HG03045 (cell line): ENCODE measurements around the gene IER5.

ENCODE experiments used
- ATAC-seq: cut with Tn5 transposase; IDR thresholded peaks from one replicate; pipeline ENCODE4 v1.9.1; 2021; ENCODE audit warnings: mild to moderate bottlenecking, moderate library complexity; ENCODE audit not compliant: unreplicated experiment

IER5 gene

DNA sequence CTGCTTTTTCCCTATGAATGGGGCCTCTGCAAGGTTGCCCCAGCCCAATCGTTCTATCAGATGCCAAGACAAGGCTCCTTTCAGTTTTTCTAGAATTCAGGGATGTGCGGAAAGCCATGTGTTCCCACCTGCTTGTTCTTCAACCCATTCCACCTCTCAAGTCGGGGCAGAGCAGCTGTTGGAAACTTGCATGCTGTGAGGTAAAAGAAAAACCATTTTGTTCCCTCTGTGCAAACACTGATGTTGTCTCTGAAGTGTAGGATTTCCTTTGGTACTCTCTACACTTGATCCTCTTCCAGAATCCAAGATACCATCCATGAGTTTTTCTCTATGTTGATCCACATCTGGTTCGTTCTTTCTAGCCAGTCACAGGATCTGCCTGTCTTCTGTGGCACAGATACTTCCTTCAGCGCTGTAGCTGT is 7.3 kb downstream of the IER5 start:
- no peak for ATAC-seq

DNA sequence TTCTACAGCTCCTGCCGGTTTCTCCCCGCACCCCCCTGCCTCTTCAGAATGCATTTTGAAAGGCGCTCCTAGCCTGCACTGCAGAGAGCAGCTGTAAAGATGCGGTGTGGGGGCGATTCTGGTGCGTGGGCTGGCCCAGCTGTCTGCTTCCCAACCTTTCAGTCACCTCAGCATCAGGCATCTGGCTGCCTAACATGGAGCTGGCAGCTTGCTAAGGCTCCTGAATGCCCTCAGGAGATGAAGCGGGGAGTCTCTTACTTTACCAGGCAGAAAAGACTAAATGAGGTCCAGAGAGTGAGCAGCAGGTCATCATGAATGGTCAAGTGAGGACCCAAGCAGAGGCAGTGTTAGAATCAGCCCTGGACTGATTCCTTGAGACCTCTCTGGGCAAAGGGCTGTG is 8.7 kb downstream of the IER5 start:
- ATAC-seq, result no peak

DNA sequence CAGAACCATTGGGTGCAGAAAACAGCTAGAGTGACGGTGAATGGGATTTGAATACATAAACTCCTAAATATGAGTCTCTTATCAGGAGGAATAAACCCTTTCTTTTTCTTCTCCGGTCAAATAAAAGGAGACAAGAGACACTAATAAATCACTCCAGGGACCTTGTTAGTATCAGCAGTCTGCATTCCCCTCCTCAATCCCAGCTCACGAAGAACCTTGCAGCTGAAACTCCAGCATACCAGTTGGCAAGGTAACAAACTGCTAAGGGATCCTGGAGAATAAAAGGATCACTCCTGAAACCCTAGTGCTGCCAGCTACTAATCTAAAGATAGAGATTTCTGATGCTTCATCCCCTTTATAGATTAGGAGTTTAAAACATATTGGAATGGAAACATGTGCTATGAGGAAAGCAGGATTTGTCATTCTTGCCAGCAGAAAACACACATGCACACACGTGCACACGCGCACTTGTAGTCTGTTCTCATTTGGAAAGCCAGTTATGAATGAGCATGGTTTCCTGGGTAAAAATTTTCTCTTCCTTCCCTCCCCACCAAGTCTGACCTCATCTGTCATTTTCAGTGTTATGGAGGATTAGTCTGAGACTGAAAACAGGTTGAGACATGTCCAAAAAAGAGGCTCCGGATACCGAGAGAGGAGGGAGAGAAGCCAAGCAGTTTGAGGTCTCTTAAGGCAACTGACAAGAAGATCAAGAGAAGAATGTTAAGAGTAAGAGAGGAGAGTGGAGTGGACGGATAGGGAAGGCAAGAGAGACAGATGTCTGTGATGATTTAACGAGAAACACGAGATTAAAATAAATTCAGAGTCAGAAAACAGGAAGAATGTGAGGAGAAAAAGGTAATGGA is 10.9 kb downstream of the IER5 start:
- peak; percentile 53 for ATAC-seq

DNA sequence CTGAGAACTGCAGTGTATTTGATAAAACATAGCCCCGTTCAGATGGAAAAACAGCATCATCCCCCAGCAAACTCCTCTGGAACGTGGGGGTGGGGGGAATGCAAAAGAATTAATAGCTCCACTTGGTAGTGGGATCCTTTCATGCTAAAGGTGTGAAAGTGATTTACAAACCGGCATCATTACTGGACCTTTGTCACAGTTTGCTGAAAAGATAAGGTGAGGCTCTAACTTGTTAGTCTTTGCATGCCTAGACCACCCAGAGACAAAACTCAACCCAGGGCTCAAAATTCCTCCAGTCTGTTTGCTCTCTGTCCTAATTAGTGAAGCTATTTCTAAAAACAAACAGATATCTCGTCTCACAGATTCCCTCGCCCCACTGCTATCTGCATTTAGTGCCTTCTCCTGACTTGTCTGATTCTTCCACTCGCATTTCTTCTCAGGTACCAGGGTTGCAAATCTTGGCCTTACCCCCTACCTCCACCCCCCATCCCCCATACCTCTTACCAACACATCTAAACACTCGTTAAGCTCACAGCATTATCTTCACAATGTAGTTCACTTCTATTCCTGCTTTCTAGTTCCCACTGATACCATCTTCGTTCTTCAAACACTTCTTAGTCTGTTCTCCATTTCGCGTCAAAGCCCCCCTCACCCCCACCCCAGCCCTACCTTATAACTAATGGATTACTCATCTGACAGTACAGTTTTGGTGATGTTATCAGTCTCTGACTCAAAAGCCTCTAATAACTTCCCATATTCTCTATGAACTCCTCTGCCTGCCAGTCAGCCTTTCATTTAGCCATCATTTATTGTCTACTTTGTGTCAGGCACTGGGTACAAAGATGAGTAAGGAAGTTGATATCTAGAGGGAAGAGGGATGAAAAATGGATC is 11.8 kb downstream of the IER5 start:
- ATAC-seq, result no peak

DNA sequence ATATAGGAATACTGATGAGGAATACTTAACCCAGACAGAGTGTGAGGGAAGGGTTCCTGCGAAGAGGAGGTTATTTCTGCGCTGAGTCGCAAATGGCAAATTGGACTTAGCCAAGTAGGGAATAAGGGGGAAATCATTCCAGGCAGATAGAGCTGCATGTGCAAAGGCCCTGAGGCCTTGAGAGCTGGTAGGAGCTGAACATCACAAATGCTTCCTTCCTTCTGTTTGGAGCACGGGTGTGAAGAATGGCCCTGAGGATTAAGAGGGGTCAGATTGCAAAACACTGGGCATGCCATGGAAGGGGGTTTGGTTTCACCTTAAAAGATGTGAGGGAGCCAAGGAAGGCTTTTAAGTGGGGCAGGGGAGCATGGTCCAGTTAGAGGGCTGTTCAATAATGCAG is 12.4 kb downstream of the IER5 start:
- no peak for ATAC-seq

DNA sequence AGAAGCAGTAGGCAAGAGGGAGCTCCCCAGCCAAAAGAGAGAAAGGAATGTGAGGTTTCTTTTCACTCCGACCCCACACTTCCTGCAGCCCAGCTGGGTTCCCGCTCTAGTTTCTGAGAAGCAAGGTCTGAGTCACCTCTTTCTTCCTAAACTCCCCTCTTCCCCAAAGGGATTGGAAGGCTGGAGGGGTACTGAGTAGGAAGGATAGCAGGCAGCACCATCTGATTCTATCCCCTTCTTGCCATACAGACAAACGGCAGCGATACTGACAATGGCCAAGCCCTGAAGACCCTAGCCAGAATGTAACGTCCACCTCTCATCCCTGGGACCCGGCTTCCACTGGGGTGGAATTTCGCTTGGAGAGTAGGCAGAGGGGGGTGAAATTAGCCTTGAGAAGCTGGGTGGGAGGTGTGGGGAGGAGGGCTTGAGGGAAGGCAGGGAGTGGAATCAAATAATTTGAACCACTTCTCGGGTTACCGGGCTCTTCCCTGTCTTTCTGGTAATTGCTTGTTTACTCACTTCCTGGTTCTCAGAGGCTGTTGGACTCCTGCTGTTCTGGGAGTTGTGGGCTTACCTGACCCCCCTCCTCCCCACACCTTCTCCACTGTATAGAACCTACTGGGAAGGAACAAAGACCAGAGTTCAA is 13.2 kb downstream of the IER5 start:
- ATAC-seq, result no peak

DNA sequence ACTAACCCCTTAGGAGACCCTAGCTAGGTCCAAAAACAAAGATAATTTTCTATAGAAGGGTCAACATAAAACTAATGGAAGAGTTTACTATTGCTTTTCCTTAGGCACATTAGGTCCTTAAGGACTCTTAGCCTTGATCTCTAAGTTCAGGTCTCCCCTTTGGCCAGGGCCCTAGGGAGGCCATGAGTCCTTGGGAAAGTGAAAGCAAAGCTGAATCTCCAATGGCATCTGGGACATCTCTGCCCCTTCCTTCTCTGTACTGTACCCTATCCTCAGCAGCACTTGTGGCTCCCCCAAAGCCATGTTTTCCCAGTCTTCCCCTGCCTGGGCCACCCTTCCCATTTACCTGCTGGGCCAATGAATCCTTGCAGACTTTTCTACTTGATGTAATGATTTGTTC is 14.3 kb downstream of the IER5 start:
- ATAC-seq, result no peak

DNA sequence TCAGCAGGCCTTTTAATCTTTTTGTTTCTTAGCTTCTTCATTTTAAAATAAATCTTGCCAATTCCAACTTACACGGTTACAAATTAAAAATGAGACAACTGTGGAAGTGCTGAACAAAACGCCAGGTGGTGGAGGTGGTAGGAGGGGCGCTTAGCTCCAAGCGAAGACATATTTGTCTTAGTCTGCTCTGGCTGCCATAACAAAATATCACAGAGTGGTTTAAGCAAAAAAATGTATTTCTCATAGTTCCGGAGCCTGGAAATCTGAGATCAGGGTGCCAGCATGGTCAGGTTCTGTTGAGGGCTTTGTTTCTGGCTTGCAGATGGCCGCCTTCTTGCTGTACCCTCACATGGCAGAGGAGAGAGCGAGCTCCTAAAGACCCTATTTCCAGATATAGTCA is 14.9 kb downstream of the IER5 start:
- ATAC-seq, result no peak

DNA sequence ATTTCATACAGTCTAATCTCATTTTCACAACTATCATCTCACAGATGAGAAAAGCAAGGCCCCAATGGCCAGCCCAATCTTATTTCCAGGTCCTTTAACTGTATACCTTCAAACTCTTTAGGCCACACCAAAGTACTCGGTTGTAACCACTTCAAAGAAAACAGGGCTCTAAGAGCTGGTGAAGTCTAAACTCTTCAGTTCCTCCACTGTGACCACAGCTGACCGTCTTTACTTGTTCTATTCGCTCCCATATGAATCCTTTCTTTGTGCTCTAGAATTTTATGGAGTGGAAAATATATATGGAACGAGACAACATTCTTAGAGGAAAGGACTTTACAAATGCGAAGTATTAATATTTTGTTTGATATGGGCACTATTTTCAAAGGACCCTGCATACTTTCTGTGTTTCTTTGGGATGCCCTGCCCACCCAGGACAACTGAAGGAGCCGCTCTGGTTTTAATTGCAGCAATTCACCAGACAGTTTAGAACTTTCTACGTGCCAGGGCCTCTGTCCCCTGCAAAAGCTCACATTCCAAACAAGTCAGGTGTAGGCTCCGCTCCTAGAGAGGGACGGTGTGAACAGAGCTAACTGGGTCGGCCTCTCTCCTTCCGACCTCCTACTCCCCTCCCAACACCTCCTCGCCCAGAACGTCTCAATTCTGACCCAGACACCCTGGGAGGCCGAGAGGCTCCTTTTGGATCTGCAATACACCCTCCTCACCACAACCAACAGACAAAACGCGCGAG is 15.7 kb downstream of the IER5 start:
- ATAC-seq, result no peak

DNA sequence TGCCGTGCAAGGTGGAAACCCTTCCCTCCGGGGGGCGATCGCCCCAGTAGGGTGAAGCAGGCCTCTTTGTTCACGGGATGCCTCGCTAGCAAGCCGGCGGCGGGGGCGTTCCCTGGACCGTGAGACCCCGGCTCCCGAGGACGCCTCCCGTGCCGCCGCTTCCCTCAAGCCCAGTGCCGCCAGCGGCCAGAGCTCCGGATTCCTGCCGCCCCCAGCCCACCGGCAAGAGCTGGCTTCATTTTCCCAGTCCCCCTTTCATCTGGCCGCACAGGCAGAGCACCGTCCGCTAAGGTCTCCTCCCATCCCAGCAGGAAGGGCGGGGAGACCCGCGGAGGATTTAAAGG is 16.3 kb downstream of the IER5 start:
- ATAC-seq, result peak; percentile 30

DNA sequence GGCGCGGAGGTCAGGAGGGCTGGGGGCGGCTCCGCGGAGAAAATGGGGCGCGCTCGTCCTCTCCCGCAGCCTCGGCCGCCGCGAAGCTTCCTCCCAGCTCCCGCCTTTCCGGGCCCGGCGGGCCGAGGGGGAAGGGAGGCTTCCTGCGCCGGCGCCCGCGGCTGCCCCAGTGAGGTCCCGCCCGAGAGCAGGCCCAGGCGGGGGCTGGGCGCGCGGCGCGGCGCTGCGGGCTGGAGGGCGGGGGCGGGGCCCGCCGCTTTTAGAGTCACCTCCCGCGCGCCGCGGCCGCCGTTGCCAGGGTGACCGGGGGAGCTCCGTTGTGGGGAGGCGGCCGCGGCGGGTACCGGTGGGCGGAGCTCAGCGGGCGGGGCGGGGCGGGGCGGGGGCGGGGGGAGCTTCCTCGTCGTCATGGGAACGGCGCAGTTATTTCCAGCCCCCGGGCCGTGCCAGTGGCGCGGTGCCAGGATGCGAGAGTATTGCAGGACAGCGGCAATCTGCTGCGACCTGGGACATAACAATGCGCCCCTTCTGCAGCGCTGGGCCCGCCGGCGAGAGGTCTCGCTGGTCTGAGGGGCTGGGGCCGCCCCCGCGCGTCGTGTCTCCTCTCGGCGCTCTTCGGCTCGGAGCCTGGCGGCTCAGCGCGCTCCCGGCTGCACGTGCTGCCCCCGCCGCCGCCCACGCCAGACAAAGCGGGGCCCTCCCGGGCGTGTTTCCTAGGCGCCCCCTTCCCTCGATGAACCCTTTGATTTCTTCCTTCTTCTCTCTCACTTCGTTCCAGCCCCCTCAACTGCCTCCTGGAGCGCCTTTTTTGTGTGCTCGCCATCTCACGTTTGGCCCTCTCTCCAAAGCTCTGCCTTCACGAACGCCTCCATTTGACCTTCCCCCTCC is 16.9 kb downstream of the IER5 start:
- ATAC-seq, result peak; percentile 75

DNA sequence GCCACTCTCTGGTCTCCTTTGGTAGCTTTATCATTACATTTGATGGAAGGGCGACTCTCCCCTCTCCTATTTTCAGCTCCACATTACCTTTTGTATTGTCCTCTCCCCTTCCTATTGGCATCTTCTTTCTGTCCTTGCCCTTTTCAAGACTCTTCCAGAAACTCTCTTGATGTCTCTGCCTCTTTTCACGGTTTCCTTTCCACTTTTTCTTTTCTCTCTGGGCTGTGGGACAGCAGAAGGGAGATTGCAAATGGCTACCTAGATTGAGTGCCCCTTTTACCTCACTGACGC is 17.5 kb downstream of the IER5 start:
- ATAC-seq, result no peak

DNA sequence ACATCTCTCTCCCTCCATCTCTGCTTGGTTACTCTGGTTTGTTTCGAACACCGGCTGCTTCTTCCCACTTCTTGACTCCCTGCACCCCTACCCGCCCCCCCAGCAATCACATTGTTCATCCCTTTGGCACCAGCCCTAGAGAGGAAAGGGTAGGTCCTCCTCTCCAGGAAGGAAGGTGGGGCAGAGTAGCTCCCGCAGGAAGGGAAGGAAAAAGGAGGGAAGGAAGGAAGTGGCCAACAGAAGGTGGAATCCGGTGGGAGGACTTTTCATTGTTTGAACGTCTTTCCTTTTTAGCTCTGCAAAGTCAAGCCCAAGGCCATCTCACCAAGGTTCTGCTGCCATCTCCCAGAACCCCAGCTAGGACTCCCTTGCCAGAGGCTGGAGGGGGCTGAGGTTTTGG is 18.0 kb downstream of the IER5 start:
- ATAC-seq, result no peak

DNA sequence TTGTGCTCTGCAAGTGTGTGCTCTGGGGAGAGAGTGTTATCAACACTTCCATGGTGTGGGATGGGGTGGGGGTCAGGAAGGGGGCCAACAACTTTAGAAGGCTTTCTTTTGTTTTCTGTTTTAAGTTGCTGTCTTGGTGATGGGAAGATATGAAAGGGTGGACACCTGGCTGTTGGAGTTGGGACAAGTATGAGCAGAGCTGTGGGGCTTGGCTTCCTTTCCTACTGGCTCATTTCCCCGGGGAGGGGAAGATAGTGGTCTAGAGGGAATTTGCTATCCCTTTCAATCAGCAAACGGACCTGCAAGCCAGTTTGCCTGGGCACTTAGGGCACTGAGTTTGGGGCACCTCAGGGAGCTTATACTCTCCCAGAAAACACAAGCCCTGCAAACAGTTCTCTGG is 19.2 kb downstream of the IER5 start:
- ATAC-seq, result no peak

DNA sequence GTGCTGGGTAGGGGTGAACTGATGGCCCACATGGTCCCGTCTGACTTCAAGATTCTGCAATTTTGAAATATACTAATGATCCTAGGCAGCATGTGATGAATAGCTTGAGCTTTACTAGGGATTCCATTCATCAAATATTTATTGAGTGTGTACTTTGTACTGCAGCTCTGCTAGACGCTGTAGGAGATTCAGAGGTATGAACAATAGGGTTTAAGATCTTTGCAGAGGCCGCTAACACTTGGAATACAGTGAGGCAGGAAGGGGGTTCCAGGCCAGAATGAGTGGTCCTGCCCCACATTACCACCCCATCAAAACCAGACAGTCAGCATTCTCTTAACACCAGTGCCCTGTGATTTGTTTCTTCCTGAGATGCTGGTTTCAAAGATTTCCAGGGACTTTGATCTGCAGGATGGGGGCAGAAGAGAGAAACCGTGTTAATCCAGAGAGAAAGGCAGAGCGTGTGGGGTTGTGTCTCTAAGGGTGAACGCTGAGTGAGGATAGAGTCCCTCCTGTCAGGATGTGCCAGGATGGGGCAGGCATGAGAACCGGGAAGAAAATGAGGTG is 19.9 kb downstream of the IER5 start:
- no peak for ATAC-seq

DNA sequence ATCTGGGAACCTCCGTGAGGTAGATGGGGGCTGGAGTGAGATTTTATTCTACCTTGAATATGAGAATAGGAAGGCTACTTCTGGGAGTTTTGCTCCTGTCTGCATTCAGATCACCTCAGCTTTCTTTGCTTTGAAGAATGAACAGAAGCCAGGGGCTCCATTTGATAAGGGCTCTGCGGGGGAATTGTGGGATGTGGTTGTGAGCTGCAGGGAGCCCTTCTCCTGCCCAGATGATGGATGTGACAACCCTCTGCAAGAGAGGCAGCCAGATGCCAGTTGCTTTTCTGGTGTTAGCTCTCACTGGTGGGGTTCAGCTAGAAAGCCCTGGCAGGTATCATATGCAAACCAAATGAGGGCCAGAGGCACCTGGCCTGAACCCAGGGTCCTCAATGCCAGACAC is 21.5 kb downstream of the IER5 start:
- ATAC-seq, result no peak

DNA sequence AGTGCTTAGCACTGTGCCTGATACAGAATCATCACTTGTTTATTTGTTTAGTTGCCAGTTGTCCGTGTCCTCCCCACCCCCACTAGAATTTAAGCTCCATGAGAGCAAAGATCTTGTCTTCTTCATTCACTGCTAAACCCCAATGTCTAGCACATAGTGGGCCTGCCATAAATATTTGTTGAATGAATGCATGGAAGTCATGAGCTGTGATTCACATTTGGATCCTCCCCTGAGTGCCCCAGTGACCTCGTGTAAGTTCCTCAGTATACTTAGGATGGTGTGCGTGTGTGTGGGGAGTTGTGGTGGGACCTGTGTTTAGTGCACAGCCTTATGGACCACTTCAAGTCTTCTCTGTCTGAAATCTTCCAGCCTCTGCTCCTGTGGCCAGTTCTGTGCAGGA is 23.1 kb downstream of the IER5 start:
- ATAC-seq, result no peak

DNA sequence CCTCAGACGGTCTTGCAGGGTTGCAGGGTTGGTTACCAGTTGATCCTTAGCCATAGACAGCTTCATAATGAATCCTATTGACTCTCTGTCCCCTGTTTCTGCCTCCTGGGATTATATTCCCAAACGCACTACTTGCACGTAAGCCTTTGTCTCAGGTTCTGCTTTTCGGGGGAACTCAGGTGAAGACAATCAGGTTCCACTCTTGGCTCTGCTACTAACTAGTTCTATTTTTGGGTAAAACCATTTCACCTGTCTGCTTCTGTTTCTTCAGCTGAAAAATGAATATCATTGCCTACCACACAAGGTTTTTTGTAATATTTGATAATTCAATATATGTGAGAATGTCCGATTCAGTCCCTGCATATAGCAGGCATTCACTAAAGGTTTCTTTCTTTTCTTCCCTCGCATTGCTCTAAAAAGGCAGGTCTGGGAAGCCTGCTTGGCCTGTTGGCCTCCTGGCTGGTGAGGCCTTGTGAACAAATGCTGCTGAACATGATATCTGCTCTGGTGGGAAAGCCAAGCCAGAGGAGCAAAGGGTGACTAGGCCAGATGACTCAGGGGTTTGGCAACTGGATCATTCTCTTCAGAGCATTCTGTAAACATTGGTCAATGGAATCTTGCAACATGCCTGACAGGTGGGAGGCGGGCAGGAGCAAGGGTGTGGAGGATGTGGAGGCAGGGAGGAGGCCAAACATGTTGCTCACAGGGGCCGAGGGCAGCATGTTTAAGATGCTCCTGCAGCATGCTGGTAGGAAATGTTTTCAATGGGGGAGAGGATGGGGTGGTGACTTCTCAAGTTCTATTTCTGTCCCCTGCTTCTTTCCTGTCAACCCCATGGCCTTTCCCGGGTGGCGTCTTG is 23.8 kb downstream of the IER5 start:
- no peak for ATAC-seq

DNA sequence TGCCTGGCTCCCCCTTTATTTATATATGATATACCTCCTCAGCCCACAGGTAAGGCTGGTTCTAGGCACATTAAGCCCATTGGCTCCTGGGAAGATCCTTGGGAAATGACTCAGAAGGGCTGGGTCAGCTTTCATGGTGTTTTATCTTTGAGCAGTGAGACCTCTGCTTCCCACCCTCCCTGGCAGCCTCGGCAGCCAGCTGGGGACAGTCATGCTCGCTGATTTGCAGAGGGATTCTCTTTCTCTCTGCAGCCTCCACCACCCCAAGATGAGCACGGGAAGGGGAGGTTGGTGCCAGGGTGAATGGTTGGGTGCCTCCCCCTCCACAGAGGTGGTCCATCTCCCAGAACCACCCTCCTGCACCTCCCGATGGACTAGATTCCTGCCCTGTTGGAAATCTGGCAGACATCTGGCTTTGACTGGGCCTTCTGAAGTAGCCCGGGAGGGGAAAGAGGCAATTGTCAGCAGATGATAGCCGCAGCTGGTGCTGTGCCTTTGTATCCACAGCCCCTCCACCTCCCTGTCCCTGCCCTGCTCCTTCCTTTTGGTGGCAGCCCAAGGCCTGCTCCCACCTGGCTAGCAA is 24.6 kb downstream of the IER5 start:
- no peak for ATAC-seq
